ENCODE results near the gene M6PR. TPM values are rescaled to one million over a fixed set of nuclear protein-coding genes. Genes with fewer than 3 reads are reported as not detected.

M6PR gene
- 91.4 TPM for polyA plus RNA-seq (2013, experiment 1 of 2)
- polyA plus RNA-seq (2013, experiment 2 of 2), result 95.0 TPM

DNA sequence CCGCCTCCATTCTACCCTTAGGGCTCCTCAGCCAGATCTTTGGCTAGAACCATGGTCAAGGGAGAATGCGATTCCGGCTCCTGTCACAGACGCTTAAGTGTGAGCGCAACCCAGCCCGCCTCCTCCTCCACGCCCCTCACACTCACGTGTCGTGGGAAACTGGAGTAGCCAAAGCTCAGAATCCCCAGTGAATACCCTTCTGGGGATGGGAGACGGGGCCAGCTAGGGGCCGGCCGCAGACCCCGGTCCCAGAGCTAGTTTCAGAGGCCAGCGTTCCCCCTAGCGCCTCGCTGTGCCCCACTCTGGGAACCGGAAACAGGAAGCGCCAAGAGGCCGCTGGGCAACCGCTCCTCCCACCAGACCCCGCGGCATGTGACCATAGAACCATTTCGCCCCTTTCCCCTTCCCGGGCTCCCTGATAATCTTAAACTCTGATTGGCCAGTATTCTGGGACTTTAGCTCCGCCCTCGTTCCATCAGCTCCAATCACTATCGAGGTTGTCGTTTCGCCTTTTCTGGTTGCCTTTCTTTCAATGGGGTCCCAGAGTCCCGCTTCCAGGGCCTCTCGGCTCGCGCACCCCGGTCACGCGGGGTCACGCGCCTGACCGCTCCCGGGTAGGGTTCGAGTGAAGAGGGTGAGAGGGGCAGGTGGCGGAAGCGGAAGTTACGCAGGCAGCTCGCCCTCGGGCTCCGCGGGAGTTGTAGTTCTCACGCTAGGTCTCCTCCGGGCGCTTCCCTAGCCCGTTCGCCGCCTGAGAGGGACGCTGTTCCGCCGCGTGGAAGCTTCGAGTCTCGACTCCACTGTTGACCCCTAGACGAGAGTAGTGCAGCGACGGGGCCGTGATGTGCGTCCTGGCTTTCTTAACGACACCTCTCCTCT is at the start of gene M6PR:
M6PR (minus strand) TSS at position 304 of the 879 bp plus-strand sequence. CDS start 3,241 bp downstream, outside the sequence.
- no CpG with 5 or more reads among the region's 66 CpGs for WGBS, 2 donors (ENCODE audit: extremely low coverage in 2 of 2, insufficient read length in 2 of 2, insufficient replicate concordance in 1 of 2)
- peak; percentile 92 for DNase-seq (ENCODE audit: low spot score)
- peaks cover 7 to 30% of the 10 kb centered on the region in 2 donors for H3K36me3 ChIP-seq (replicated peaks in 1 of 2; ENCODE audit: control insufficient read depth in 2 of 2, insufficient read depth in 2 of 2, low read length in 2 of 2)

DNA sequence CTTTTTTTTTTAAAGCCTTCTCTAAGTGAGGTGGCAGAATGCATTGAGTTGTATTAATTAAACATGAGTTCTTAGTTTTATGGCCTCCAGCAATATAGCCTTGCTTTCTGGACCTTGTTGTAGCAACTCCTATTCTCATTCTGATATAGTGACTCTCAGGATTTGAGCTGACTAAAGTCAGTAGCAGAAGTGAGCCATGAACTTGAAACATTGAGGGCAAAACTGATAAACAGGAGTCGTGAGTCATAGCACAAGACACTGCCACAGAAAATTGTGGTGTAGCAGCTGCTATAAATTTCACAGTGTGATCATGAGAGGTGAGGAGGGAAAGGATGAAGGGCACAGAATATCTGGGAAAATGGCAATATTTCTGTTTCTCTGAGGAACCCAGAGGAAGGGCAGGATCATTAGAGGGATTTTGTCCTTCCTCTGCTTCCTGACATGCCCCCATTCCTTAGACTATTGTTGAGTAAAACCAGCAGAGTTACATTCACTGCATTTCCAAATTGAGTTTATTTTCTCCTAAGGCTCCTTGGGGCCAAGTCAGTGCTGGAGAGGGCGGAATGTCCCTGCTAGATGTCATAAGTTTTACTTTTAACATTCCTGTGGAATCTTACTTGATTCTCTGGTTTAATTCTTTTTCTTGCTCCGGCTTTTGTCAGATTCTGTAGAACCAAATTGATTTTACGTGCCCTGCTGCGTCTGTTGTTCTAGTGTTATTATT is 47.4 kb upstream of the M6PR start:
- Histone ChIP-seq H2BK15ac (ENCODE audit: low read length) (no peak overlapping the region), H3K23ac (ENCODE audit: low read depth, low read length, poor library complexity) (no peak overlapping the region), H2BK120ac (ENCODE audit: low read depth, low read length) (no peak overlapping the region), H3K9me3 (replicated peaks in 1 of 2; ENCODE audit: control insufficient read depth in 2 of 2, insufficient read depth in 1 of 2, low read depth in 1 of 2, low read length in 2 of 2) (no peaks in the 10 kb centered on the region), H2BK5ac (ENCODE audit: low read length) (no peak overlapping the region), H3K18ac (ENCODE audit: low read length) (no peak overlapping the region), H3K4ac (ENCODE audit: low read length) (no peak overlapping the region), H4K91ac (ENCODE audit: low read depth, low read length, poor library complexity) (no peak overlapping the region), H3K4me2 (ENCODE audit: insufficient read depth, low read length, poor library complexity, severe bottlenecking) (no peak overlapping the region), H2AFZ (ENCODE audit: low read length) (no peak overlapping the region), H3K14ac (ENCODE audit: low read length) (no peak overlapping the region), H3K4me1 (ENCODE audit: control insufficient read depth in 2 of 2, insufficient read depth in 1 of 2, low read depth in 1 of 2, low read length in 2 of 2) (no peaks in the 10 kb centered on the region), H2AK5ac (ENCODE audit: low read depth, low read length) (no peak overlapping the region), H3K27me3 (ENCODE audit: control insufficient read depth in 3 of 3, insufficient read depth in 3 of 3, low read depth in 1 of 3, low read length in 3 of 3) (no peaks in the 10 kb centered on the region), H3K27ac (replicated peaks; ENCODE audit: low read length) (no peak overlapping the region), H3K36me3 (replicated peaks in 1 of 2; ENCODE audit: control insufficient read depth in 2 of 2, insufficient read depth in 2 of 2, low read length in 2 of 2) (no peaks in the 10 kb centered on the region), H4K8ac (ENCODE audit: low read depth, low read length) (no peak overlapping the region), H3K9ac (ENCODE audit: low read depth, low read length, poor library complexity) (no peak overlapping the region), H3K4me3 (ENCODE audit: low read length in 2 of 2) (no peak overlapping the region), H2BK12ac (ENCODE audit: low read length) (no peak overlapping the region), H3K79me1 (ENCODE audit: low read depth, low read length) (no peaks in the 10 kb centered on the region)
- no peak for DNase-seq (ENCODE audit: low spot score)
- WGBS, 2 donors (ENCODE audit: extremely low coverage in 2 of 2, insufficient read length in 2 of 2, insufficient replicate concordance in 1 of 2), result no CpG with 5 or more reads among the region's 5 CpGs

More for the DNA sequence above, at the start of gene M6PR:
- Histone ChIP-seq H2BK15ac (ENCODE audit: low read length) (no peak within 1 kb of the TSS), H4K91ac (ENCODE audit: low read depth, low read length, poor library complexity) (no peak within 1 kb of the TSS), H3K79me1 (ENCODE audit: low read depth, low read length) (no peaks in the 10 kb centered on the region), H3K4me2 (ENCODE audit: insufficient read depth, low read length, poor library complexity, severe bottlenecking) (peak within 1 kb of the TSS; percentile 73), H3K27ac (replicated peaks; ENCODE audit: low read length) (peak within 1 kb of the TSS; percentile 98), H3K4ac (ENCODE audit: low read length) (no peak within 1 kb of the TSS), H3K27me3 (ENCODE audit: control insufficient read depth in 3 of 3, insufficient read depth in 3 of 3, low read depth in 1 of 3, low read length in 3 of 3) (no peaks in the 10 kb centered on the region), H4K8ac (ENCODE audit: low read depth, low read length) (no peak within 1 kb of the TSS), H3K4me3 (ENCODE audit: low read length in 2 of 2) (peak within 1 kb of the TSS; percentile 66 to 85), H2AFZ (ENCODE audit: low read length) (peak within 1 kb of the TSS; percentile 87), H3K18ac (ENCODE audit: low read length) (peak within 1 kb of the TSS; percentile 94), H3K4me1 (ENCODE audit: control insufficient read depth in 2 of 2, insufficient read depth in 1 of 2, low read depth in 1 of 2, low read length in 2 of 2) (peaks cover 0 to 12% of the 10 kb centered on the region in 2 donors), H3K14ac (ENCODE audit: low read length) (peak within 1 kb of the TSS; percentile 72), H2BK5ac (ENCODE audit: low read length) (peak within 1 kb of the TSS; percentile 87), H3K9me3 (replicated peaks in 1 of 2; ENCODE audit: control insufficient read depth in 2 of 2, insufficient read depth in 1 of 2, low read depth in 1 of 2, low read length in 2 of 2) (peaks cover 3% of the 10 kb centered on the region in 2 donors), H2BK12ac (ENCODE audit: low read length) (no peak within 1 kb of the TSS), H2AK5ac (ENCODE audit: low read depth, low read length) (no peak within 1 kb of the TSS), H2BK120ac (ENCODE audit: low read depth, low read length) (no peak within 1 kb of the TSS), H3K9ac (ENCODE audit: low read depth, low read length, poor library complexity) (peak within 1 kb of the TSS; percentile 80), H3K23ac (ENCODE audit: low read depth, low read length, poor library complexity) (peak within 1 kb of the TSS; percentile 8)

- Histone ChIP-seq H2BK12ac (ENCODE audit: low read length) (no peak overlapping the region), H2BK5ac (ENCODE audit: low read length) (no peak overlapping the region), H3K18ac (ENCODE audit: low read length) (no peak overlapping the region), H2AFZ (ENCODE audit: low read length) (no peak overlapping the region), H2BK15ac (ENCODE audit: low read length) (no peak overlapping the region), H4K8ac (ENCODE audit: low read depth, low read length) (no peak overlapping the region), H3K14ac (ENCODE audit: low read length) (no peak overlapping the region), H3K9me3 (replicated peaks in 1 of 2; ENCODE audit: control insufficient read depth in 2 of 2, insufficient read depth in 1 of 2, low read depth in 1 of 2, low read length in 2 of 2) (no peaks in the 10 kb centered on the region), H2AK5ac (ENCODE audit: low read depth, low read length) (no peak overlapping the region), H3K9ac (ENCODE audit: low read depth, low read length, poor library complexity) (no peak overlapping the region), H3K79me1 (ENCODE audit: low read depth, low read length) (no peaks in the 10 kb centered on the region), H3K23ac (ENCODE audit: low read depth, low read length, poor library complexity) (no peak overlapping the region), H3K4me1 (ENCODE audit: control insufficient read depth in 2 of 2, insufficient read depth in 1 of 2, low read depth in 1 of 2, low read length in 2 of 2) (no peaks in the 10 kb centered on the region), H3K27ac (replicated peaks; ENCODE audit: low read length) (no peak overlapping the region), H3K4ac (ENCODE audit: low read length) (no peak overlapping the region), H2BK120ac (ENCODE audit: low read depth, low read length) (no peak overlapping the region), H3K4me2 (ENCODE audit: insufficient read depth, low read length, poor library complexity, severe bottlenecking) (no peak overlapping the region), H3K27me3 (ENCODE audit: control insufficient read depth in 3 of 3, insufficient read depth in 3 of 3, low read depth in 1 of 3, low read length in 3 of 3) (no peaks in the 10 kb centered on the region), H4K91ac (ENCODE audit: low read depth, low read length, poor library complexity) (no peak overlapping the region), H3K36me3 (replicated peaks in 1 of 2; ENCODE audit: control insufficient read depth in 2 of 2, insufficient read depth in 2 of 2, low read length in 2 of 2) (no peaks in the 10 kb centered on the region), H3K4me3 (ENCODE audit: low read length in 2 of 2) (no peak overlapping the region)
- no CpG with 5 or more reads among the region's 4 CpGs for whole genome bisulfite sequencing, 2 donors (ENCODE audit: extremely low coverage in 2 of 2, insufficient read length in 2 of 2, insufficient replicate concordance in 1 of 2)
- DNase-seq (ENCODE audit: low spot score), result no peak
Observed at GRCh38 chr12:8995021-8995775, 45.8 kb upstream of the M6PR start.

Data from neuronal stem cell (in vitro differentiated cells).